Breast epithelium (tissue), 3 donors: Measurements from ENCODE around the gene NLRX1.

Source experiments
- CTCF ChIP-seq, 3 donors: fragments of 450-650 bp; IDR thresholded peaks; one replicate each; pipeline ENCODE4 v1.5.1; 2016 to 2017; ENCODE audit warnings: antibody characterized with exemption in 3 of 3, mild to moderate bottlenecking in 3 of 3, moderate library complexity in 3 of 3
- POLR2AphosphoS5 ChIP-seq, 3 donors: sonication (generic); formaldehyde crosslinking; IDR thresholded peaks; one replicate each; pipeline ENCODE4 v1.6.1; 2017; ENCODE audit warnings: antibody characterized with exemption in 3 of 3

- TF ChIP-seq CTCF (IDR thresholded peaks at IDR 0.05) (no peak), POLR2AphosphoS5 (IDR thresholded peaks at IDR 0.05) (no peak)
These were observed 4.9 kb downstream of the NLRX1 start for GRCh38 chr11:119173453-119173852.
